Measurements from ENCODE around the gene STK39.

- TF ChIP-seq, protein P1, sequence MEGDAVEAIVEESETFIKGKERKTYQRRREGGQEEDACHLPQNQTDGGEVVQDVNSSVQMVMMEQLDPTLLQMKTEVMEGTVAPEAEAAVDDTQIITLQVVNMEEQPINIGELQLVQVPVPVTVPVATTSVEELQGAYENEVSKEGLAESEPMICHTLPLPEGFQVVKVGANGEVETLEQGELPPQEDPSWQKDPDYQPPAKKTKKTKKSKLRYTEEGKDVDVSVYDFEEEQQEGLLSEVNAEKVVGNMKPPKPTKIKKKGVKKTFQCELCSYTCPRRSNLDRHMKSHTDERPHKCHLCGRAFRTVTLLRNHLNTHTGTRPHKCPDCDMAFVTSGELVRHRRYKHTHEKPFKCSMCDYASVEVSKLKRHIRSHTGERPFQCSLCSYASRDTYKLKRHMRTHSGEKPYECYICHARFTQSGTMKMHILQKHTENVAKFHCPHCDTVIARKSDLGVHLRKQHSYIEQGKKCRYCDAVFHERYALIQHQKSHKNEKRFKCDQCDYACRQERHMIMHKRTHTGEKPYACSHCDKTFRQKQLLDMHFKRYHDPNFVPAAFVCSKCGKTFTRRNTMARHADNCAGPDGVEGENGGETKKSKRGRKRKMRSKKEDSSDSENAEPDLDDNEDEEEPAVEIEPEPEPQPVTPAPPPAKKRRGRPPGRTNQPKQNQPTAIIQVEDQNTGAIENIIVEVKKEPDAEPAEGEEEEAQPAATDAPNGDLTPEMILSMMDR (conservative IDR thresholded peaks at IDR 0.05 in 1 of 2, IDR thresholded peaks at IDR 0.05 in 1 of 2; ENCODE audit: low read depth in 1 of 2, low read length in 2 of 2) = no peak
- TF ChIP-seq EZH2 (IDR thresholded peaks at IDR 0.05; ENCODE audit: low read length, missing control alignments) = no peak
These were observed 306.5 kb downstream of the STK39 start for GRCh38 chr2:167940734-167941507.

Data from fibroblast of lung (primary cell).